SU-DHL-6 (cell line): ENCODE measurements around the gene ARFGEF2.
"Not testable (repeated sequence)": the region's sequence is repeated elsewhere in the genome, so short reads cannot be mapped to it uniquely, and the experiment has no call there.

Experiments used
- H2AFZ ChIP-seq: fragments of 200-600 bp; sonication (generic); 2 replicates; pipeline ENCODE4 v1.6.1; 2014; ENCODE audit warnings: low read depth, mild to moderate bottlenecking, moderate library complexity, mixed read lengths, antibody characterized with exemption, low read length; ENCODE audit not compliant: severe bottlenecking
- H3F3A ChIP-seq: fragments of 200-600 bp; shearing (Covaris generic); 2 replicates; pipeline ENCODE4 v1.6.0; 2016; ENCODE audit warnings: antibody characterized with exemption, mild to moderate bottlenecking; ENCODE audit not compliant: insufficient read depth
- H3K27ac ChIP-seq: fragments of 200-600 bp; sonication (generic); 2 replicates; pipeline ENCODE4 v1.5.1; 2016; ENCODE audit warnings: low read depth, mild to moderate bottlenecking, low read length, moderate library complexity, mixed read lengths
- H3K27me3 ChIP-seq: fragments of 200-600 bp; sonication (generic), shearing (Covaris generic); 2 replicates; pipeline ENCODE4 v1.6.0; 2014; ENCODE audit warnings: mild to moderate bottlenecking, low read length
- H3K36me3 ChIP-seq: fragments of 200-600 bp; sonication (generic); 2 replicates; pipeline ENCODE4 v1.6.1; 2014; ENCODE audit warnings: mild to moderate bottlenecking, low read length, mixed read lengths
- H3K4me2 ChIP-seq: fragments of 300-600, 200-600 bp; shearing (Covaris generic), sonication (generic); 2 replicates; pipeline ENCODE4 v1.6.0; 2014; ENCODE audit warnings: low read length, low read depth, mild to moderate bottlenecking; ENCODE audit not compliant: poor library complexity, severe bottlenecking
- H3K4me3 ChIP-seq: fragments of 200-600 bp; sonication (generic); 2 replicates; pipeline ENCODE4 v1.5.1; 2014; ENCODE audit warnings: antibody characterized with exemption, low read length, mild to moderate bottlenecking, mixed read lengths; ENCODE audit not compliant: insufficient read depth, poor library complexity, severe bottlenecking
- H3K79me2 ChIP-seq: fragments of 200-600 bp; sonication (generic); 2 replicates; pipeline ENCODE4 v1.6.1; 2014; ENCODE audit warnings: mild to moderate bottlenecking, low read length, moderate library complexity; ENCODE audit not compliant: insufficient read depth
- H3K9ac ChIP-seq: fragments of 200-600 bp; sonication (generic); 2 replicates; pipeline ENCODE4 v1.7.0; 2014; ENCODE audit warnings: mild to moderate bottlenecking, low read length
- H3K9me2 ChIP-seq: fragments of 200-600 bp; sonication (generic); replicated peaks from 2 replicates; pipeline ENCODE4 v1.6.1; 2014; ENCODE audit warnings: low read length; ENCODE audit not compliant: insufficient read depth
- H3K9me3 ChIP-seq: fragments of 200-600 bp; sonication (generic); 2 replicates; pipeline ENCODE4 v1.6.1; 2014; ENCODE audit warnings: low read length, mixed read lengths; ENCODE audit not compliant: insufficient read depth
- H4K20me1 ChIP-seq: fragments of 200-600 bp; sonication (generic); 2 replicates; pipeline ENCODE4 v1.6.1; 2014; ENCODE audit warnings: low read depth, mild to moderate bottlenecking, antibody characterized with exemption, low read length, moderate library complexity, mixed read lengths
- CTCF ChIP-seq: fragments of 200-600 bp; sonication (generic); IDR thresholded peaks from one replicate; pipeline ENCODE4 v1.5.1; 2017; ENCODE audit warnings: antibody characterized with exemption, mild to moderate bottlenecking, low read length, moderate library complexity; ENCODE audit not compliant: insufficient read depth, poor library complexity, severe bottlenecking
- EZH2phosphoT487 ChIP-seq: fragments of 200-600 bp; sonication (generic), shearing (Covaris generic); conservative IDR thresholded peaks from 2 replicates; pipeline ENCODE4 v1.6.1; 2018; ENCODE audit warnings: mild to moderate bottlenecking, antibody characterized with exemption, low read length, moderate library complexity, mixed read lengths

Gene ARFGEF2

GRCh38 chr20:48933017-48933766, 11.7 kb downstream of the ARFGEF2 start:
- Histone ChIP-seq H3K27me3 (no peaks in the 10 kb centered on the region), H3K27ac (no peak overlapping the region), H3K79me2 (peaks cover 77% of the 10 kb centered on the region), H3F3A (no peaks in the 10 kb centered on the region), H3K36me3 (no peaks in the 10 kb centered on the region), H3K9me2 (no peaks in the 10 kb centered on the region), H3K9ac (no peak overlapping the region), H4K20me1 (peaks cover 16% of the 10 kb centered on the region; the same call in 1 of the 2 replicates), H3K9me3 (no peaks in the 10 kb centered on the region), H3K4me3 (no peak overlapping the region), H3K4me2 (no peak overlapping the region), H2AFZ (no peak overlapping the region)
- no peak for TF ChIP-seq CTCF
- TF ChIP-seq EZH2phosphoT487 = no peak

GRCh38 chr20:48934273-48934877, 12.9 kb downstream of the ARFGEF2 start:
- H3K79me2 ChIP-seq = peaks cover 77% of the 10 kb centered on the region
- not testable (repeated sequence) for H3F3A ChIP-seq, H3K4me3 ChIP-seq, H3K9ac ChIP-seq, H3K27me3 ChIP-seq, H2AFZ ChIP-seq, H3K27ac ChIP-seq, H3K9me2 ChIP-seq, H3K36me3 ChIP-seq, H4K20me1 ChIP-seq, H3K4me2 ChIP-seq, H3K9me3 ChIP-seq

GRCh38 chr20:48934966-48935365, 13.5 kb downstream of the ARFGEF2 start:
- H3K9me2 ChIP-seq, H3K27ac ChIP-seq, H3K9ac ChIP-seq, H3K9me3 ChIP-seq, H3F3A ChIP-seq, H3K4me3 ChIP-seq, H3K4me2 ChIP-seq, H2AFZ ChIP-seq, H4K20me1 ChIP-seq, H3K27me3 ChIP-seq, H3K36me3 ChIP-seq: not testable (repeated sequence)
- H3K79me2 ChIP-seq = peaks cover 77% of the 10 kb centered on the region

GRCh38 chr20:48936178-48936577, 14.7 kb downstream of the ARFGEF2 start:
- H3K4me3 ChIP-seq, H4K20me1 ChIP-seq: not testable (repeated sequence)
- peaks cover 76% of the 10 kb centered on the region for H3K79me2 ChIP-seq

GRCh38 chr20:48937674-48938073, 16.2 kb downstream of the ARFGEF2 start:
- Histone ChIP-seq H3K36me3 (no peaks in the 10 kb centered on the region), H3K27ac (no peak overlapping the region), H3K27me3 (no peaks in the 10 kb centered on the region), H3K9me2 (no peaks in the 10 kb centered on the region), H3K9ac (no peak overlapping the region), H3K79me2 (peaks cover 62% of the 10 kb centered on the region), H3F3A (no peaks in the 10 kb centered on the region), H3K4me3 (no peak overlapping the region), H4K20me1 (peaks cover 3% of the 10 kb centered on the region; the same call in 1 of the 2 replicates), H2AFZ (no peak overlapping the region), H3K9me3 (no peaks in the 10 kb centered on the region), H3K4me2 (no peak overlapping the region)
- no peak for TF ChIP-seq CTCF
- TF ChIP-seq EZH2phosphoT487 = no peak

More at GRCh38 chr20:48936178-48936577, 14.7 kb downstream of the ARFGEF2 start:
- H3K27ac ChIP-seq, H3K4me2 ChIP-seq, H3F3A ChIP-seq, H3K27me3 ChIP-seq, H3K9me3 ChIP-seq, H2AFZ ChIP-seq, H3K9me2 ChIP-seq, H3K9ac ChIP-seq, H3K36me3 ChIP-seq: not testable (repeated sequence)
